Omental fat pad (tissue), 4 donors: ENCODE measurements around the gene PGF. TPM values are rescaled to one million over a fixed set of nuclear protein-coding genes. Genes with fewer than 3 reads are reported as not detected.
A peak's percentile ranks its signal among the peaks of the same experiment; 100 is the strongest.
"Not testable (repeated sequence)": the region's sequence is repeated elsewhere in the genome, so short reads cannot be mapped to it uniquely, and the experiment has no call there.

Source experiments
- ATAC-seq: fragments of 150-250 bp; one replicate; pipeline ENCODE4 v1.9.1; 2016; ENCODE audit warnings: mild to moderate bottlenecking, moderate library complexity; ENCODE audit not compliant: low FRiP score
- DNase-seq: peaks from one replicate; pipeline ENCODE4 v3.0.0-alpha.2; 2019; ENCODE audit warnings: low spot score
- total RNA-seq, 4 donors: library from RNA; depleted of rRNA; stranded (reverse); fragments of >200 nt; gene quantifications; one replicate each; pipeline ENCODE4 v1.1.0, GENCODE V29; 2016
- TF ChIP-seq, protein P1 (sequence below), 3 donors: fragments of 450-650 bp; IDR thresholded peaks; one replicate each; pipeline ENCODE4 v1.5.1; 2016 to 2017; ENCODE audit warnings: antibody characterized with exemption in 3 of 3, mild to moderate bottlenecking in 3 of 3, moderate library complexity in 2 of 3

The PGF gene
- total RNA-seq, result 10 to 100 TPM in 1 of 4 donors, 1 to 10 TPM in 3; 3.2 to 28.4 (median 7.1) TPM

GRCh38 chr14:74955229-74956026 lies at the start of gene PGF:
PGF (minus strand) TSS chr14:74955597; CDS start chr14:74955242, 355 bp downstream.
- ATAC-seq (peak; percentile 79), DNase-seq (no peak)

DNA sequence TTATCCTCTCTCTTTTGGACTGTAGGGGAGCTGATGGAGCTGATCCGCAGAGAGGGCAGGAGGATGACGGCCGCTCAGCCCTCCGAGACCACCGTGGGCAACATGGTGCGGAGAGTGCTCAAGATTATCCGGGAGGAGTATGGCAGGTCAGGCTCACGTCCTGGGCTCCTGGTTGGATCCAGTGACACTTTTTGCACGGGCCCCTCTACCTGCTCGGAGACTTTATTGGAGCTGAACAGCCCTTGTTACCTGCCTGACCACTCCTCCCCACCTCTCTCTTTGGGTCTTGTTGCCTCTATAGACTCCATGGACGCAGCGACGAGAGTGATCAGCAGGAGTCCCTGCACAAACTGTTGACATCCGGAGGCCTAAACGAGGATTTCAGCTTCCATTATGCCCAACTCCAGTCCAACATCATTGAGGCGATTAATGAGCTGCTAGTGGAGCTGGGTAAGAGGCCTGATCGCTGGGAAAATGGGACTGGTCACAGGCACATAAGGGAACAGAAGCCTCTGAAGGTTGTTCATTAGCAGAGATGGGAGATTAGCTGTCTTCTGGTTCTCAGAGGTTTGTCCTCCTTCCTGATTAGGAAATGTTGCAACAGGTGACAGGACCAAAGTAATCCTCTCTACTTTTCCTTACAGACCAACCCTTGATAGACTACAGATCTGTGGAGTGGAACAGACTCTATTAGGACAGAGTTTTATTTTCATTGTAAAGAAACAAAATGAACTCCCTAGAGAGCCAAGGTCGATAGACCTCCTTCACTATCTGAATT lies 48.0 kb upstream of the PGF start:
- TF ChIP-seq, protein P1, sequence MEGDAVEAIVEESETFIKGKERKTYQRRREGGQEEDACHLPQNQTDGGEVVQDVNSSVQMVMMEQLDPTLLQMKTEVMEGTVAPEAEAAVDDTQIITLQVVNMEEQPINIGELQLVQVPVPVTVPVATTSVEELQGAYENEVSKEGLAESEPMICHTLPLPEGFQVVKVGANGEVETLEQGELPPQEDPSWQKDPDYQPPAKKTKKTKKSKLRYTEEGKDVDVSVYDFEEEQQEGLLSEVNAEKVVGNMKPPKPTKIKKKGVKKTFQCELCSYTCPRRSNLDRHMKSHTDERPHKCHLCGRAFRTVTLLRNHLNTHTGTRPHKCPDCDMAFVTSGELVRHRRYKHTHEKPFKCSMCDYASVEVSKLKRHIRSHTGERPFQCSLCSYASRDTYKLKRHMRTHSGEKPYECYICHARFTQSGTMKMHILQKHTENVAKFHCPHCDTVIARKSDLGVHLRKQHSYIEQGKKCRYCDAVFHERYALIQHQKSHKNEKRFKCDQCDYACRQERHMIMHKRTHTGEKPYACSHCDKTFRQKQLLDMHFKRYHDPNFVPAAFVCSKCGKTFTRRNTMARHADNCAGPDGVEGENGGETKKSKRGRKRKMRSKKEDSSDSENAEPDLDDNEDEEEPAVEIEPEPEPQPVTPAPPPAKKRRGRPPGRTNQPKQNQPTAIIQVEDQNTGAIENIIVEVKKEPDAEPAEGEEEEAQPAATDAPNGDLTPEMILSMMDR (IDR thresholded peaks at IDR 0.05), result no peak
- DNase-seq (no peak), ATAC-seq (no peak)

More at GRCh38 chr14:74955229-74956026, at the start of gene PGF:
- TF ChIP-seq, protein P1 (IDR thresholded peaks at IDR 0.05), result no peak

DNA sequence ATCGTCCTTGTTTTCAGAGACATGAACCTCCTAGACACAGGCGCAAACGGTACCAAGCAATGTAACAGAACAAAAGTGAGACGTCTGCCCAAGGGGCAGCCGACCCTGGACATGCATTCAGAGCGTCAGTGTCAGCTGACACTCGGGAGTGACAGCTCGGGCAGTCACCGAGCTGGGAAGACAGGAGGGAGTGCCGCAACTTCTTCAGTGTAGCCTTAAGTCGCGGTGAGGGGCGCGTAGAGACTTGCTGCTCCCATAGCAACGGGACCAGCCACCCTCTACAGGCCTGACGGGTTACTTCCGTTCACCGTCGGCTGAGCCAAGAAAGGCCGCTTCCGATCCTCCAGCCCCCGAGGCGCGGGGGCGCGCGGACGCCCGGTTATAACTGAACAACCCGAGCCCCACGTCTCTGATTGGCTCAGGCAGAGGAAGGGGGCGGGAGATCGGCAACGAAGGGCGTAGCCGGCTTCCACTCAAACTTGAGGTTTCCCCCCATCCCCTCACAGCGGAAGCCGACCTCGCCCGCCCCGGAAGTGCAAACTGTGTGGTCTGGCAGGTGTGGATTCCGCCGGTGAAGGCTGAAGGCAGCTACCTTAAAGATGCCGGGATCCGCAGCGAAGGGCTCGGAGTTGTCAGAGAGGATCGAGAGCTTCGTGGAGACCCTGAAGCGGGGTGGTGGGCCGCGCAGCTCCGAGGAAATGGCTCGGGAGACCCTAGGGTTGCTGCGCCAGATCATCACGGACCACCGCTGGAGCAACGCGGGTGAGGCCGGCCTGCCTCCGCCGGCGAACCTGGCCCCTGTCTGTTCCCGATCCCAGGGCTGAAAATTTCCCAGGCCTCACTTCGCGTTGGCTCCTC lies 47.2 kb upstream of the PGF start, which contains the start of gene EIF2B2:
Gene EIF2B2, plus strand, starts transcription at position 530 of the 858 bp plus-strand sequence. Its CDS starts 70 bp downstream, at position 600.
- ATAC-seq, result peak; percentile 99
- DNase-seq, result peak; percentile 88
- TF ChIP-seq, protein P1 (IDR thresholded peaks at IDR 0.05), result no peak

- ATAC-seq (no peak), DNase-seq (no peak)
- TF ChIP-seq, protein P1 (IDR thresholded peaks at IDR 0.05), result no peak
Measured at GRCh38 chr14:75001899-75002298, 46.5 kb upstream of the PGF start.

DNA sequence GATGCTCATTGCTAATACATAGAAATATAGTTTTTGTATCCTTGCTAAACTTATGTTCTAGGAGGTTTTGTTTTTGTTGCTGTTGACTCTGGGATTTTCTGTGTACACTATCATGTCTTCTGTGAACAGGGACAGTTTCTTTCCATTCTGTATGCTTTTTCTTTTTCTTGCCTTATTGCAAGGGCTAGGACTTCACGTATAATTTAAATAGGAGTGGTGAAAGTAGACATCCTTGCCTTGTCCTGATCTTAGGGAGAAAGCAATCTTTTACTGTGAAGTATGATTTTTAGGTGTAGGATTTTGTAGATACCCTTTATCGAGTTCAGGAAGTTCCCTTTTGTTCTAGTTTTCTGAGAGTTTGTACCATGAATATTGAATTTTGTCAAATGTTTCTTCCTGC lies 45.9 kb upstream of the PGF start:
- DNase-seq (no peak), ATAC-seq (no peak)
- TF ChIP-seq, protein P1 (IDR thresholded peaks at IDR 0.05), result no peak

GRCh38 chr14:74995781-74996180 lies 40.4 kb upstream of the PGF start:
- DNase-seq, ATAC-seq: not testable (repeated sequence)

DNA sequence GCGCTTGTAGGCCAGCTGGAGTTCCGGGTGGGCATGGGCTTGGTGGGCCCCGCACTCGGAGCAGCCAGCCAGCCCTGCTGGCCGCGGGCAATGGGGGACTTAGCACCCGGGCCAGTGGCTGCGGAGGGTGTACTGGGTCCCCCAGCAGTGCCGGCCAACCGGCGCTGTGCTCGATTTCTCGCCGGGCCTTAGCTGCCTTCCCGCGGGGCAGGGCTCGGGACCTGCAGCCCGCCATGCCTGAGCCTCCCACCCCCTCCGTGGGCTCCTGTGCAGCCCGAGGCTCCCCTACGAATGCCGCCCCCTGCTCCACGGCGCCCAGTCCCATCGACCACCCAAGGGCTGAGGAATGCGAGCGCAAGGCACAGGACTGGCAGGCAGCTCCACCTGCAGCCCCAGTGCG lies 38.8 kb upstream of the PGF start:
- not testable (repeated sequence) for ATAC-seq, DNase-seq
